Tibial nerve (tissue), 4 donors: Measurements from ENCODE around the gene DCP2.

Source experiments
- EP300 ChIP-seq, 2 donors: sonication (generic); formaldehyde crosslinking; IDR thresholded peaks; one replicate each; pipeline ENCODE4 v1.6.1; 2017; ENCODE audit warnings: antibody characterized with exemption in 2 of 2, mild to moderate bottlenecking in 1 of 2
- POLR2A ChIP-seq, 2 donors: fragments of 450-650 bp; IDR thresholded peaks; one replicate each; pipeline ENCODE4 v1.6.1; 2017; ENCODE audit warnings: antibody characterized with exemption in 2 of 2, mild to moderate bottlenecking in 2 of 2, moderate library complexity in 2 of 2
- TF ChIP-seq, protein P1 (sequence below), 5 experiments: fragments of 200-600 bp in 3 of 5; fragments of 450-650 bp in 2 of 5; sonication (generic) in 3 of 5; IDR thresholded peaks; one replicate each; pipeline ENCODE4 v1.5.1; 2016 to 2019; ENCODE audit warnings: antibody characterized with exemption in 5 of 5, mild to moderate bottlenecking in 3 of 5, moderate library complexity in 2 of 5

DNA sequence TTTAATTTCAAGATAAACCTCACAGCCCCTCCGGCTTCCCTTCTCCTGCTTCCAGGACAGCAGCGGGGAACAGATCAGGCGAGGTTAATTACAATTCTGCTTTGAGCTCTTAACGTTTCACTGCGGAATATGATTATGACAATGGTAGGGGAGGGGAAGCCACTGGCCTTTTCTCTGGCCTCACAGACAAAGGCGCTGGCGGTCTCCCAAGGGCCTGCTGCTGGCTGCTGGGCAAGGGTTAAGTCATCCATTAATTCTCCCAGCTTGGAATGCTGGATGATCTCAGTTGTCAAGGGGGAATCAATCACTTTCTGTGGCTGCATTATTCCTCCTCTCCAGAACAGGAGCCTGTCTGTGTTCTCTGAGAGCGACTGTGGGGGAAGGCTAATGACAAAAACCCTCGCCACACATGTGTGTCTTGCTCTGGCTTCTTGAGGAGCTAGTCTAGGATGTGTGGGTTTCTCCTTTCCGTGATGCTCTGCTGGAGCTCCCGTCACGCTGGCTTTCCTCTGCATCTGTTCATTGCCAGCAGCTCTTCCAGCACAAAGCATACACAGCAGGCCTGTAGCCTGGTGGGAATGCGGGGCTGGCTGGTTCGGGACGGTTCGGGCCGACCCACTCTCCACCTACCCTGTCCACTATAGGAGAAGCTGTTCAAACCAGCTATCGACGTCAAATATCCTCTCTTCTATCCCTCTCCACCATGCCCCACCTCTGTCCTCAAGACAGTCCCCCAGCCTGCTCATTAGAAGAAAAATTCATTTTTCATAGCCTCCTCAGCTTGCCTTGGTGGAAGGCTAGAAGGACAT is 82.8 kb downstream of the DCP2 start:
- TF ChIP-seq, protein P1, sequence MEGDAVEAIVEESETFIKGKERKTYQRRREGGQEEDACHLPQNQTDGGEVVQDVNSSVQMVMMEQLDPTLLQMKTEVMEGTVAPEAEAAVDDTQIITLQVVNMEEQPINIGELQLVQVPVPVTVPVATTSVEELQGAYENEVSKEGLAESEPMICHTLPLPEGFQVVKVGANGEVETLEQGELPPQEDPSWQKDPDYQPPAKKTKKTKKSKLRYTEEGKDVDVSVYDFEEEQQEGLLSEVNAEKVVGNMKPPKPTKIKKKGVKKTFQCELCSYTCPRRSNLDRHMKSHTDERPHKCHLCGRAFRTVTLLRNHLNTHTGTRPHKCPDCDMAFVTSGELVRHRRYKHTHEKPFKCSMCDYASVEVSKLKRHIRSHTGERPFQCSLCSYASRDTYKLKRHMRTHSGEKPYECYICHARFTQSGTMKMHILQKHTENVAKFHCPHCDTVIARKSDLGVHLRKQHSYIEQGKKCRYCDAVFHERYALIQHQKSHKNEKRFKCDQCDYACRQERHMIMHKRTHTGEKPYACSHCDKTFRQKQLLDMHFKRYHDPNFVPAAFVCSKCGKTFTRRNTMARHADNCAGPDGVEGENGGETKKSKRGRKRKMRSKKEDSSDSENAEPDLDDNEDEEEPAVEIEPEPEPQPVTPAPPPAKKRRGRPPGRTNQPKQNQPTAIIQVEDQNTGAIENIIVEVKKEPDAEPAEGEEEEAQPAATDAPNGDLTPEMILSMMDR (IDR thresholded peaks at IDR 0.05), result no peak
- TF ChIP-seq EP300 (IDR thresholded peaks at IDR 0.05) (no peak), POLR2A (IDR thresholded peaks at IDR 0.05) (no peak)
